NCI-H2081 (cell line): ENCODE measurements around the gene NFXL1.
"Not testable (repeated sequence)": the region's sequence is repeated elsewhere in the genome, so short reads cannot be mapped to it uniquely, and the experiment has no call there.

Experiments used
- DNase-seq, 2 experiments: peaks; one replicate each; lab custom pipeline; 2025; lab: John Stamatoyannopoulos, UW

NFXL1 gene

GRCh38 chr4:47914220-47914925 is at the start of gene NFXL1:
NFXL1 (minus strand) TSS chr4:47914583; CDS start chr4:47914203, 380 bp downstream.
- peak; percentile 99 for DNase-seq

DNA sequence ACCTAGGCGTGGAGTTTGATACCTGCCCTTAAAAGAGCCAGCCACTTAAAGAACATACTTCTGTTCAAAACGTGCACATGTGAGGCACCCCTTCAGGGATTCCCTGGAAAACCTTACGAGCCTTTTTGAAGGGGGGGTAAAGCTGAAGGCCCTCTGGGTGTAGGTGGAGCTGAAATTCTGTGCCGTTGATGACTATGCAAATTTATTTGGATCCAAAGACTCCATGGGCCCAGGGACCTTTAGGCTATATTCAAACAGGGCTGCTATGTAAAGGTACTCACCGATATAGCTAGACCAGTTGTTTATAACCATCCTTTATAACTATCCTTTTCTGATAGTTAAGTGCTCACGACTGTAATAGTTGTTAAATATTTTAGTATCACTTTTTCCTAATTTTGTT is 40.3 kb upstream of the NFXL1 start:
- DNase-seq: no peak

GRCh38 chr4:47954245-47954644 is 39.9 kb upstream of the NFXL1 start:
- no peak for DNase-seq

DNA sequence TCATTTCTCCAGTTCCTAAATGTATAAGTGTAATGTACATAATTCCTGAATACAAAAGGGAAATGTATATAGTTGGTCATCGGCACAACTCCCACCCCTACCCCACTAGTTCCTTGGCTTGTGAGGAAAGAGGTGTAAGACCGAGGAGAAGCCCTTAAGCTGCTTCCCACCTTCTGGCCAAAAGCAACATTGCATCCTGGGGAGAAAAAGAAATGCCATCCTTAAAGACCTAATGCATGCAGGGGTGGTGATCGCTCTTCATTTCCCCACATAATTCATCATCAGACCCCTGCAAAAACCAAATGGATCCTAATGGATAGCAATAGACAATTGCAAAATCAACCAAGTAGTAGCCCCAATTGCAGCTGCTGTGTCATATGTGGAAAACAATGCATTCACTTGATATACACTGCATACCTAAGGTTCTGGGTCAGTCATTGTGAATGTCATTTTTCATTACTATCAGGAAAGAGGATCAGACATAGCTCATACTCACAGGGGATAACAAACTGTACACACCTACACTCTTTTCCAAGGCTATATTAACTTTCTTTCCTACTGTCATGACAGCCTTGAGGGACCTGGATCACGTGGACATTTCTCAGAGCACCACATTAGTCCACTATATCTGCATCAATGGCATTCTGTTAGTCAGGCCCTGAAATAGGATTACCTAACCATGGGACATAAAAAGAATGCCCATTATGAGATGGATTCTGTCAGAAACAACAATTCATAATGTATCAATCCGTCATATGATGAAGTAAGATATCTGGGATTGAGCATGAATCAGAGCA is 31.7 kb upstream of the NFXL1 start:
- DNase-seq: no peak

- no peak for DNase-seq
Observed at GRCh38 chr4:47942081-47942819, 27.9 kb upstream of the NFXL1 start.

- no peak for DNase-seq
Observed at GRCh38 chr4:47939456-47939855, 25.1 kb upstream of the NFXL1 start.

- no peak for DNase-seq
Observed at GRCh38 chr4:47936336-47936735, 22.0 kb upstream of the NFXL1 start.

GRCh38 chr4:47933840-47934239 is 19.5 kb upstream of the NFXL1 start:
- DNase-seq: peak; percentile 23 to 43

- DNase-seq: no peak
Observed at GRCh38 chr4:47930971-47931804, 16.8 kb upstream of the NFXL1 start.

DNA sequence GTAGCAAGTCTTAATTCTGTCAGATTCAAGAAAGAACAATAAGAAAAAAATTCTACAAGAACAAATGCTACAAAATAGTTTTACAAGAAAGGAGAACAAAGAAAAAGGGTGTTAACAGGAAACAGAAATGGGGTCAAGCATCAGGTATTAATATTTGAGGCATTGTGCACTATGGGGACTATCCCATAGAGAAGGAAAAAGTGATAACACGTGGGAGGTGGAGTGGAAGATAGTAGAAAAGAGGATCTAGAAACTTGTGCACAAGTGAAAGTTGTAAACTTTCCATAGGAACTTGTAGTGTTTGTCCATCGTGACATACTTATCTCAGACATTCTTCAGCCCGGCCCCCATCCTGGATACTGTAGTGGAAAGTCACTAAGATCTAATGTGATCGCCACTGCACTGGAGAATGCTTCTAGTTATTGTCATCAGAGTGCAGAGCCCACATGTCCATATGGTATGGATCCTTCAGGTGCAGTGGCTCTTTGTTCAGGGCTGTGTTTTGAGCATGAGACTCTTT is 15.4 kb upstream of the NFXL1 start:
- DNase-seq: no peak

GRCh38 chr4:47926667-47927258 is 12.4 kb upstream of the NFXL1 start:
- DNase-seq: peak; percentile 62 to 79

GRCh38 chr4:47923261-47923608 is 8.9 kb upstream of the NFXL1 start:
- not testable (repeated sequence) for DNase-seq

GRCh38 chr4:47922436-47923260 is 8.3 kb upstream of the NFXL1 start:
- not testable (repeated sequence) for DNase-seq

GRCh38 chr4:47917163-47917562 is 2.8 kb upstream of the NFXL1 start:
- DNase-seq: not testable (repeated sequence)

GRCh38 chr4:47915378-47915777 is 995 bp upstream of the NFXL1 start:
- no peak for DNase-seq

DNA sequence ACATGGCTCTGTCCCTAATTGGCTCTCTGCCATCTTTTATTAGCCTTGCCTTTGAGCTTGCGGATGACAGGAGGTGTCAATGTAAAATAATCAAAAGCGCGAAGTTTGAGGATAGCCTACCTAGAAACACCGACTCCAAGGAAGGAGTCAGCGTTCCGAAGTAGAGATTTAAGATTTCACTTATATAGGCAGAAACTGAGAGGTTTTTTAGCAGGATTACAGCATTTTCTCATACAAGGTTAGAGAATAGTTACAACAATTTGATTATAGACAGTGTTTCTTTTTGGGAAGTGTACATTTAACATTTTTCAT is 499 bp upstream of the NFXL1 start:
- DNase-seq: no peak

- peak; percentile 20 to 58 for DNase-seq
Observed at GRCh38 chr4:47913861-47914219, 543 bp downstream of the NFXL1 start.

GRCh38 chr4:47913330-47913729 is 1.1 kb downstream of the NFXL1 start:
- DNase-seq: peak; percentile 16 to 31

DNA sequence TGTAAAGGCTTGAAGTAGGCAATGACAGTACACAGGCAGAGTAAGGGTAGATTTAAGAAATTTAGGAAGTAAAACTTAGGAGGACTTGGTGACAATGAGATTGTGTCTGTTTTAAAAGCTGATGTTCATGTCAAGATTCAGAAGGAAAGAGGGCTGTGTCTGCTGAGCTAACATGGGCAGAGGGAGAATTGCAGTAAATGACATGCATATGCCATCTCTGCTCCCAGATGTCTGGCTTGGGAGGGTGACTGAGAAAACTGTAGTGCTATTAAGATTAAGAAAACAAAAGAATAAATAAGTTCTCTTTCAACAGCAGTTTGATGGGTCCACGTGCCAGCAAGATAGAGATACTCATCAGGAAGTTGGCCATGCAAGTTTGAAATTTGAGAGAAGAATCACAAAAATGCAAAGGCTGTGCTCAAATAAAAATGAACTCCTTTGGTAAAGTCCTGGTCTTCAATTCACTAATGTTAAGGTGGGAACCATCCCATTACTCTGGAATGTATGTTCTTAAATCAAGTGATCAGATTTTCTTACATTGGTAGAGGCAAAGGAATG is 7.2 kb downstream of the NFXL1 start:
- DNase-seq: no peak

DNA sequence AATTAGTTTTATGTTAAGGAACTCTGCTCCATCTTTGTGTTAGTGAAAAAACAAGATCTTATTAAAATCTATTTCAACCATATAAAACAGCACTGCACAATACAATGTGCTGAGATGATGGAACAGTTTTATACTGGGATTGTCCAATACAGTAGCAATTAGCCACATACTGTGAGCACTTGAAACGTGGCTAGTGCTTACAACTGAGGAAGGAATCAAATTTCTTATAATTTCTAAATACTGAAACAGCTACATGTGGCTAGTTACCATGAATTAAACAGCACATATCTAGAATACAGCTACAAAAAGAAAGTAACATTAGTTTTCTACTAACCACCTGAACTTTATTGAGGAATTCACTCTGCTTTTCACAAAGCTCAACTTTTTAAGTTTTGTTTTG is 14.7 kb downstream of the NFXL1 start:
- DNase-seq: peak; percentile 13 to 72
